HCT116 (cell line): ENCODE data around the gene CHRNE.

Experiments
- CBX3 ChIP-seq: IDR thresholded peaks from 2 replicates; pipeline ENCODE4 v1.6.1; 2012; ENCODE audit warnings: low read depth
- CEBPB ChIP-seq: IDR thresholded peaks from 2 replicates; pipeline ENCODE4 v1.6.1; 2012; ENCODE audit warnings: low read depth
- EZH2 ChIP-seq: fragments of 200-600 bp; sonication (generic); IDR thresholded peaks from 2 replicates; pipeline ENCODE4 v1.6.1; 2017; ENCODE audit warnings: antibody characterized with exemption, mixed run types
- EZH2phosphoT487 ChIP-seq: fragments of 200-600 bp; IDR thresholded peaks from 2 replicates; pipeline ENCODE4 v1.6.1; 2018; ENCODE audit warnings: antibody characterized with exemption, borderline replicate concordance
- FOSL1 ChIP-seq: IDR thresholded peaks from 2 replicates; pipeline ENCODE4 v1.6.1; 2012; ENCODE audit warnings: low read depth
- JUND ChIP-seq: IDR thresholded peaks from 2 replicates; pipeline ENCODE4 v1.6.1; 2012
- POLR2A ChIP-seq: IDR thresholded peaks from 2 replicates; pipeline ENCODE4 v1.7.0; 2011; ENCODE audit warnings: borderline replicate concordance; ENCODE audit not compliant: insufficient read depth, insufficient read length; ENCODE audit errors: extremely low read depth
- POLR2AphosphoS5 ChIP-seq: IDR thresholded peaks from 2 replicates; pipeline ENCODE4 v1.6.1; 2011; ENCODE audit warnings: mild to moderate bottlenecking, low read depth, low read length, moderate library complexity
- SIN3A ChIP-seq: IDR thresholded peaks from 2 replicates; pipeline ENCODE4 v1.6.1; 2012; ENCODE audit warnings: low read depth
- SRF ChIP-seq: IDR thresholded peaks from 2 replicates; pipeline ENCODE4 v1.6.1; 2012; ENCODE audit warnings: low read depth
- YY1 ChIP-seq: IDR thresholded peaks from 2 replicates; pipeline ENCODE4 v1.6.1; 2011; ENCODE audit warnings: low read length, low read depth, moderate library complexity, mild to moderate bottlenecking; ENCODE audit not compliant: insufficient replicate concordance; ENCODE audit errors: extremely low read depth
- ZNF274 ChIP-seq: fragments of 200-500 bp; sonication (Bioruptor generic); IDR thresholded peaks from 2 replicates; pipeline ENCODE4 v1.6.1; 2014; ENCODE audit warnings: mild to moderate bottlenecking, low read depth, low read length, inconsistent platforms
- TF ChIP-seq, protein P1 (sequence below), 3 experiments: fragments of 200-600 bp in 1 of 3; sonication (generic) in 1 of 3; IDR thresholded peaks in 2 of 3; conservative IDR thresholded peaks in 1 of 3; 2 replicates each; pipeline ENCODE4 v1.5.1; 2012 to 2017; ENCODE audit warnings: low read depth in 2 of 3, low read length in 2 of 3, antibody characterized with exemption in 1 of 3, borderline replicate concordance in 1 of 3, control low read depth in 1 of 3, mild to moderate bottlenecking in 1 of 3, mixed read lengths in 1 of 3, mixed run types in 1 of 3, moderate library complexity in 1 of 3; ENCODE audit not compliant: insufficient read depth in 1 of 3

DNA sequence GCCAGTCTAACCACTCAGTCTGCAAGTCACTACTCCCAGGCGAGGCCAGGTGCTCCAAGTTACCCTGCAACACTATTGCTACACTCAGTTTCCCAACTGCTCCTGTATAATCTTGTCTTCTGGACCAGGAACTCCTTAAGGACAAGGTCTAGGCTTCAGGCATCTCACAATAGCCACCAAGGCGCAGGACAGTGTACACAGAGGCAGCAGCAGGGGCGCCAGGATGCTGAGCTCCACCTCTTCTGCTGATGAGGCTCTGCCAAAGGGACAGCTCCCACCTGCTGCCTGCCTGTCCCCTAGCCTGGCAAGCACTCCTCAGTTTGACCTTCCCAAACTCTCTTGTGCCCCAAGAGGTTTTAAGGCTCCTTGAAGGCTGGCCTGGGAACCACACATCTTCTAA is 33.5 kb upstream of the CHRNE start:
- TF ChIP-seq CBX3 (no peak), CEBPB (no peak), EZH2 (no peak), POLR2A (no peak), POLR2AphosphoS5 (no peak), ZNF274 (no peak), YY1 (no peak), FOSL1 (no peak), JUND (no peak), SRF (no peak), EZH2phosphoT487 (no peak), SIN3A (no peak)
- TF ChIP-seq, protein P1, sequence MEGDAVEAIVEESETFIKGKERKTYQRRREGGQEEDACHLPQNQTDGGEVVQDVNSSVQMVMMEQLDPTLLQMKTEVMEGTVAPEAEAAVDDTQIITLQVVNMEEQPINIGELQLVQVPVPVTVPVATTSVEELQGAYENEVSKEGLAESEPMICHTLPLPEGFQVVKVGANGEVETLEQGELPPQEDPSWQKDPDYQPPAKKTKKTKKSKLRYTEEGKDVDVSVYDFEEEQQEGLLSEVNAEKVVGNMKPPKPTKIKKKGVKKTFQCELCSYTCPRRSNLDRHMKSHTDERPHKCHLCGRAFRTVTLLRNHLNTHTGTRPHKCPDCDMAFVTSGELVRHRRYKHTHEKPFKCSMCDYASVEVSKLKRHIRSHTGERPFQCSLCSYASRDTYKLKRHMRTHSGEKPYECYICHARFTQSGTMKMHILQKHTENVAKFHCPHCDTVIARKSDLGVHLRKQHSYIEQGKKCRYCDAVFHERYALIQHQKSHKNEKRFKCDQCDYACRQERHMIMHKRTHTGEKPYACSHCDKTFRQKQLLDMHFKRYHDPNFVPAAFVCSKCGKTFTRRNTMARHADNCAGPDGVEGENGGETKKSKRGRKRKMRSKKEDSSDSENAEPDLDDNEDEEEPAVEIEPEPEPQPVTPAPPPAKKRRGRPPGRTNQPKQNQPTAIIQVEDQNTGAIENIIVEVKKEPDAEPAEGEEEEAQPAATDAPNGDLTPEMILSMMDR (IDR thresholded peaks at IDR 0.05 in 2 of 3, conservative IDR thresholded peaks at IDR 0.05 in 1 of 3; ENCODE audit: borderline replicate concordance in 1 of 3, insufficient read depth in 1 of 3, low read depth in 2 of 3, low read length in 2 of 3) = no peak
